ENCODE measurements around the gene KHNYN.

Gene KHNYN

DNA sequence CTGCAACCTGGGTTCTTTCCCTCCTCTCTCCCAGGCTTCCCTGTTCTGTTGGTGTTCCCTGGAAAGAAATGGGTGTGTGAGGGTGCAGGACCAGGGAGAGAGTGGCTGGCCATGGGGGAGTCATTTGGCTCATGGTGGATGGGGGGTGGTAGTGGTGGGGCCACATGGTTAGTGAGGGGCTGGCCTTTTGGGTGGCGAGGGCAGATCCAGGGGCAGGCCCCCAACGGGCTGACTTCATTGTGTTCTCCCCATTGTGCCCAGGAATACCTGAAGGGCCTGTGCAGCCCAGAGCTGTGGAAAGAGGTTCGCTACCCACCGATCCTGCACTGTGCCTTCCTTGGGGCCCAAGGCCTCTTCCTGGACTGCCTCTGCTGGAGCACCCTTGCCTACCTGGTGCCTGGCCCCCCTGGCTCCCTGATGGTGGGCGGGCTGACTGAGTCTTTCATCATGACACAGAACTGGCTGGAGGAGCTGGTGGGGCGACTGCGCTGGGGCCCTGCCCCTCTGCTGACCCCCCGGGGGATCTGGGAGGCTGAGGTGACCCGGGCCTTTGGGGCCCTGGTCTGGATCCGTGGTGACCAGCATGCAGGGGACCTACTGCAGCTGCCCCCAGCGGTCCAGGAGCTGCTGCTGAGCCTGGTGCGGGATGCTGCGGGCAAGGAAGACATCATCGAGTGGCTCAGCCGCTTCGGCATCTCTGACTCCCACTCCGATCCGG is 22.0 kb upstream of the KHNYN start:
- H3K4me2 ChIP-seq (ENCODE audit: insufficient read depth, low read length, poor library complexity, severe bottlenecking), result no peak overlapping the region
- peaks cover 0 to 7% of the 10 kb centered on the region in 2 donors for H3K4me1 ChIP-seq (ENCODE audit: control insufficient read depth in 2 of 2, insufficient read depth in 1 of 2, low read depth in 1 of 2, low read length in 2 of 2)
- no peak overlapping the region for H4K91ac ChIP-seq (ENCODE audit: low read depth, low read length, poor library complexity)
- no peak overlapping the region for H4K8ac ChIP-seq (ENCODE audit: low read depth, low read length)
- H3K4ac ChIP-seq (ENCODE audit: low read length), result no peak overlapping the region
- H3K9ac ChIP-seq (ENCODE audit: low read depth, low read length, poor library complexity), result peak overlapping the region; percentile 10
- no peak overlapping the region for H3K27ac ChIP-seq (replicated peaks; ENCODE audit: low read length)
- H2BK12ac ChIP-seq (ENCODE audit: low read length), result no peak overlapping the region
- no peak overlapping the region for H2BK120ac ChIP-seq (ENCODE audit: low read depth, low read length)
- H3K23ac ChIP-seq (ENCODE audit: low read depth, low read length, poor library complexity), result no peak overlapping the region
- no peak overlapping the region for H2AK5ac ChIP-seq (ENCODE audit: low read depth, low read length)
- H3K27me3 ChIP-seq (ENCODE audit: control insufficient read depth in 3 of 3, insufficient read depth in 3 of 3, low read depth in 1 of 3, low read length in 3 of 3), result peaks cover 0 to 25% (median 0%) of the 10 kb centered on the region in 3 experiments
- H3K18ac ChIP-seq (ENCODE audit: low read length), result no peak overlapping the region
- H2BK15ac ChIP-seq (ENCODE audit: low read length), result no peak overlapping the region
- no peak overlapping the region for H2AFZ ChIP-seq (ENCODE audit: low read length)
- H3K9me3 ChIP-seq (replicated peaks in 1 of 2; ENCODE audit: control insufficient read depth in 2 of 2, insufficient read depth in 1 of 2, low read depth in 1 of 2, low read length in 2 of 2), result no peaks in the 10 kb centered on the region
- H3K79me1 ChIP-seq (ENCODE audit: low read depth, low read length), result peaks cover 1% of the 10 kb centered on the region
- no peak overlapping the region for H3K4me3 ChIP-seq (ENCODE audit: low read length in 2 of 2)
- no peak overlapping the region for H2BK5ac ChIP-seq (ENCODE audit: low read length)
- H3K36me3 ChIP-seq (replicated peaks in 1 of 2; ENCODE audit: control insufficient read depth in 2 of 2, insufficient read depth in 2 of 2, low read length in 2 of 2), result peaks cover 0 to 16% of the 10 kb centered on the region in 2 donors
- no CpG with 5 or more reads among the region's 18 CpGs for WGBS, 2 donors (ENCODE audit: extremely low coverage in 2 of 2, insufficient read length in 2 of 2, insufficient replicate concordance in 1 of 2)
- H3K14ac ChIP-seq (ENCODE audit: low read length), result no peak overlapping the region
- DNase-seq (ENCODE audit: low spot score), result no peak

DNA sequence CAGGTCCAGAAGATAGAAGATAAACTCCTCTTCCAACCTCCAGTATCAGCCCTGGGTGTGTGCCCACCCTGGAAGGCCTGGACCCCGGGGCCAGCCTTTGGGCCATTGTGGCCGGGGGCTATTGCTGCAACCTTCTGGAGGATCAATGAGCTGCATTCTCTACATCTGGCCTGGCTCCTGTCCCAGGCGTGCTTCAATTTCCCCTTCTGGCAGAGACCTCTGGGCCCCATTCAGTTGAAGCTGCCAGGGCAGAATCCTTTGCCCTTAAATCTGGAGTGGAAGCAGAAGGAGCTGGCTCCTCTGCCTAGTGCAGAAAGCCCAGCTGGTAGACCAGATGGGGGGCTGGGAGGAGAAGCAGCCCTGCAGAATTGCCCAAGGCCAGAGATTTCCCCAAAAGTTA is 21.0 kb upstream of the KHNYN start:
- no peak overlapping the region for H4K91ac ChIP-seq (ENCODE audit: low read depth, low read length, poor library complexity)
- H2AK5ac ChIP-seq (ENCODE audit: low read depth, low read length), result no peak overlapping the region
- no peak overlapping the region for H2BK120ac ChIP-seq (ENCODE audit: low read depth, low read length)
- H3K14ac ChIP-seq (ENCODE audit: low read length), result no peak overlapping the region
- peaks cover 0 to 27% (median 0%) of the 10 kb centered on the region in 3 experiments for H3K27me3 ChIP-seq (ENCODE audit: control insufficient read depth in 3 of 3, insufficient read depth in 3 of 3, low read depth in 1 of 3, low read length in 3 of 3)
- no peak overlapping the region for H2AFZ ChIP-seq (ENCODE audit: low read length)
- H2BK5ac ChIP-seq (ENCODE audit: low read length), result no peak overlapping the region
- no peak overlapping the region for H3K4ac ChIP-seq (ENCODE audit: low read length)
- WGBS, 2 donors (ENCODE audit: extremely low coverage in 2 of 2, insufficient read length in 2 of 2, insufficient replicate concordance in 1 of 2), result no CpG with 5 or more reads among the region's 3 CpGs
- H3K9ac ChIP-seq (ENCODE audit: low read depth, low read length, poor library complexity), result no peak overlapping the region
- no peak overlapping the region for H3K23ac ChIP-seq (ENCODE audit: low read depth, low read length, poor library complexity)
- no peak overlapping the region for H2BK12ac ChIP-seq (ENCODE audit: low read length)
- peaks cover 0 to 3% of the 10 kb centered on the region in 2 donors for H3K4me1 ChIP-seq (ENCODE audit: control insufficient read depth in 2 of 2, insufficient read depth in 1 of 2, low read depth in 1 of 2, low read length in 2 of 2)
- no peak overlapping the region for H3K4me3 ChIP-seq (ENCODE audit: low read length in 2 of 2)
- H3K36me3 ChIP-seq (replicated peaks in 1 of 2; ENCODE audit: control insufficient read depth in 2 of 2, insufficient read depth in 2 of 2, low read length in 2 of 2), result peaks cover 0 to 22% of the 10 kb centered on the region in 2 donors
- no peak overlapping the region for H3K18ac ChIP-seq (ENCODE audit: low read length)
- H3K27ac ChIP-seq (replicated peaks; ENCODE audit: low read length), result no peak overlapping the region
- H3K79me1 ChIP-seq (ENCODE audit: low read depth, low read length), result peaks cover 1% of the 10 kb centered on the region
- no peak overlapping the region for H4K8ac ChIP-seq (ENCODE audit: low read depth, low read length)
- H3K4me2 ChIP-seq (ENCODE audit: insufficient read depth, low read length, poor library complexity, severe bottlenecking), result no peak overlapping the region
- no peak overlapping the region for H2BK15ac ChIP-seq (ENCODE audit: low read length)
- no peak for DNase-seq (ENCODE audit: low spot score)
- H3K9me3 ChIP-seq (replicated peaks in 1 of 2; ENCODE audit: control insufficient read depth in 2 of 2, insufficient read depth in 1 of 2, low read depth in 1 of 2, low read length in 2 of 2), result no peaks in the 10 kb centered on the region

DNA sequence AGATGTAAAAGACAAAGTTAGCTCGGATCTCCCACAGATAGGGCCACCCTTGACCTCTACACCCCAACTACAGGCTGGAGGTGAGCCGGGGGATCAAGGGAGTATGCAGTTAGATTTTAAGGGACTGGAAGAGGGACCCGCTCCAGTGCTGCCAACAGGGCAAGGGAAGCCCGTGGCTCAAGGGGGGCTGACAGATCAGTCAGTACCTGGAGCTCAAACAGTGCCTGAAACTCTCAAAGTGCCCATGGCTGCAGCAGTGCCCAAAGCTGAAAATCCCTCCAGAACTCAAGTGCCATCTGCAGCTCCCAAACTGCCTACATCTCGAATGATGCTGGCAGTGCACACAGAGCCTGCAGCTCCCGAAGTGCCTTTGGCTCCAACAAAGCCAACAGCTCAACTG is 20.6 kb upstream of the KHNYN start:
- no peak overlapping the region for H2AFZ ChIP-seq (ENCODE audit: low read length)
- H3K9me3 ChIP-seq (replicated peaks in 1 of 2; ENCODE audit: control insufficient read depth in 2 of 2, insufficient read depth in 1 of 2, low read depth in 1 of 2, low read length in 2 of 2), result no peaks in the 10 kb centered on the region
- H2AK5ac ChIP-seq (ENCODE audit: low read depth, low read length), result no peak overlapping the region
- no peak overlapping the region for H2BK120ac ChIP-seq (ENCODE audit: low read depth, low read length)
- peaks cover 0 to 2% of the 10 kb centered on the region in 2 donors for H3K4me1 ChIP-seq (ENCODE audit: control insufficient read depth in 2 of 2, insufficient read depth in 1 of 2, low read depth in 1 of 2, low read length in 2 of 2)
- H2BK15ac ChIP-seq (ENCODE audit: low read length), result no peak overlapping the region
- no peak overlapping the region for H2BK5ac ChIP-seq (ENCODE audit: low read length)
- no peak overlapping the region for H3K4me3 ChIP-seq (ENCODE audit: low read length in 2 of 2)
- no CpG with 5 or more reads among the region's 6 CpGs for WGBS, 2 donors (ENCODE audit: extremely low coverage in 2 of 2, insufficient read length in 2 of 2, insufficient replicate concordance in 1 of 2)
- H3K79me1 ChIP-seq (ENCODE audit: low read depth, low read length), result peaks cover 1% of the 10 kb centered on the region
- no peak overlapping the region for H3K23ac ChIP-seq (ENCODE audit: low read depth, low read length, poor library complexity)
- no peak overlapping the region for H2BK12ac ChIP-seq (ENCODE audit: low read length)
- no peak overlapping the region for H4K8ac ChIP-seq (ENCODE audit: low read depth, low read length)
- H3K18ac ChIP-seq (ENCODE audit: low read length), result no peak overlapping the region
- peaks cover 0 to 27% (median 0%) of the 10 kb centered on the region in 3 experiments for H3K27me3 ChIP-seq (ENCODE audit: control insufficient read depth in 3 of 3, insufficient read depth in 3 of 3, low read depth in 1 of 3, low read length in 3 of 3)
- no peak overlapping the region for H3K27ac ChIP-seq (replicated peaks; ENCODE audit: low read length)
- peaks cover 0 to 22% of the 10 kb centered on the region in 2 donors for H3K36me3 ChIP-seq (replicated peaks in 1 of 2; ENCODE audit: control insufficient read depth in 2 of 2, insufficient read depth in 2 of 2, low read length in 2 of 2)
- H3K4me2 ChIP-seq (ENCODE audit: insufficient read depth, low read length, poor library complexity, severe bottlenecking), result no peak overlapping the region
- H4K91ac ChIP-seq (ENCODE audit: low read depth, low read length, poor library complexity), result no peak overlapping the region
- H3K14ac ChIP-seq (ENCODE audit: low read length), result no peak overlapping the region
- DNase-seq (ENCODE audit: low spot score), result no peak
- H3K4ac ChIP-seq (ENCODE audit: low read length), result no peak overlapping the region
- no peak overlapping the region for H3K9ac ChIP-seq (ENCODE audit: low read depth, low read length, poor library complexity)

GRCh38 chr14:24409956-24410355 is 19.8 kb upstream of the KHNYN start:
- no peak for DNase-seq (ENCODE audit: low spot score)
- Histone ChIP-seq H3K79me1 (ENCODE audit: low read depth, low read length) (peaks cover 1% of the 10 kb centered on the region), H3K27ac (replicated peaks; ENCODE audit: low read length) (no peak overlapping the region), H2BK12ac (ENCODE audit: low read length) (no peak overlapping the region), H2BK120ac (ENCODE audit: low read depth, low read length) (no peak overlapping the region), H3K9me3 (replicated peaks in 1 of 2; ENCODE audit: control insufficient read depth in 2 of 2, insufficient read depth in 1 of 2, low read depth in 1 of 2, low read length in 2 of 2) (no peaks in the 10 kb centered on the region), H3K4ac (ENCODE audit: low read length) (no peak overlapping the region), H2AFZ (ENCODE audit: low read length) (no peak overlapping the region), H2BK15ac (ENCODE audit: low read length) (no peak overlapping the region), H3K4me1 (ENCODE audit: control insufficient read depth in 2 of 2, insufficient read depth in 1 of 2, low read depth in 1 of 2, low read length in 2 of 2) (no peaks in the 10 kb centered on the region), H2BK5ac (ENCODE audit: low read length) (no peak overlapping the region), H4K91ac (ENCODE audit: low read depth, low read length, poor library complexity) (no peak overlapping the region), H4K8ac (ENCODE audit: low read depth, low read length) (peak overlapping the region; percentile 74), H3K18ac (ENCODE audit: low read length) (no peak overlapping the region), H3K27me3 (ENCODE audit: control insufficient read depth in 3 of 3, insufficient read depth in 3 of 3, low read depth in 1 of 3, low read length in 3 of 3) (peaks cover 0 to 30% (median 0%) of the 10 kb centered on the region in 3 experiments), H3K4me3 (ENCODE audit: low read length in 2 of 2) (no peak overlapping the region), H3K23ac (ENCODE audit: low read depth, low read length, poor library complexity) (peak overlapping the region; percentile 62), H3K4me2 (ENCODE audit: insufficient read depth, low read length, poor library complexity, severe bottlenecking) (no peak overlapping the region), H2AK5ac (ENCODE audit: low read depth, low read length) (no peak overlapping the region), H3K9ac (ENCODE audit: low read depth, low read length, poor library complexity) (no peak overlapping the region), H3K14ac (ENCODE audit: low read length) (no peak overlapping the region), H3K36me3 (replicated peaks in 1 of 2; ENCODE audit: control insufficient read depth in 2 of 2, insufficient read depth in 2 of 2, low read length in 2 of 2) (peaks cover 0 to 23% of the 10 kb centered on the region in 2 donors)
- no CpG with 5 or more reads among the region's 10 CpGs for WGBS, 2 donors (ENCODE audit: extremely low coverage in 2 of 2, insufficient read length in 2 of 2, insufficient replicate concordance in 1 of 2)
